ENCODE results near the gene CYB561.

DNA sequence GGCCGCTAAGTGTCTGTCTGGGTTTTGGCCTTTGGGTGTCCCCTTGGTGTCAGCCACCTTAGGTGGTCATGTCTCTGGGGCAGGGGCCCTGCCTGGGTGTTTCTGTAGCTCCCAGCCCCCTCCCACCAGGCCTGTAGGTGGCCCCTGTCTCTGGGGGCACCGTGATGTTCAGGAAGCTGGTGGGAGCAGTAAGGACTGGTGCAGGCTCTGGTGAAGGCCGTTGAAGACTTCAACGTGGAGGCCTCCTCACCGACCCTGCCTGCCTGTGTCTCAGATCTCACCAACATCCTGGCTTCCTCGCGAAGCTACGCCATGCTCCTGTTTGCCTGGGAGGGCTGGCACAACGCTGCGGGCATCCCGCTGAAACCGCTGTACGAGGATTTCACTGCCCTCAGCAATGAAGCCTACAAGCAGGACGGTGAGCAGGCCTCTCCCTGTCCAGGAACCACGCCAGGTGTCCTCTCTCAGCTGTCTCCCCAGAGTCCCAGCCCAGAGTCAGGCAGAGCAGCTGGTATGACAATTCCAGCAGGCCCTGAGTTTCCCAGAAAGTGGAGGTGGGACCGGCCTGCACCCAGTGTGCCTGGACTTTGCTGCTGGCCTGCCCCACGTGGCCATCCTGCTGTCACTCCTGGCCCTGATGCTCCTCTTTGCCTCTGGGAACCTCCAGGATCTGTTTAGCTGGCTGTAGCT is 33.5 kb upstream of the CYB561 start:
- TF ChIP-seq SP1 (IDR thresholded peaks at IDR 0.05), result no peak
- no peak for TF ChIP-seq SUZ12 (IDR thresholded peaks at IDR 0.05)
- no peak for TF ChIP-seq FOXA1 (IDR thresholded peaks at IDR 0.05)
- TF ChIP-seq, protein P1, sequence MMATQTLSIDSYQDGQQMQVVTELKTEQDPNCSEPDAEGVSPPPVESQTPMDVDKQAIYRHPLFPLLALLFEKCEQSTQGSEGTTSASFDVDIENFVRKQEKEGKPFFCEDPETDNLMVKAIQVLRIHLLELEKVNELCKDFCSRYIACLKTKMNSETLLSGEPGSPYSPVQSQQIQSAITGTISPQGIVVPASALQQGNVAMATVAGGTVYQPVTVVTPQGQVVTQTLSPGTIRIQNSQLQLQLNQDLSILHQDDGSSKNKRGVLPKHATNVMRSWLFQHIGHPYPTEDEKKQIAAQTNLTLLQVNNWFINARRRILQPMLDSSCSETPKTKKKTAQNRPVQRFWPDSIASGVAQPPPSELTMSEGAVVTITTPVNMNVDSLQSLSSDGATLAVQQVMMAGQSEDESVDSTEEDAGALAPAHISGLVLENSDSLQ (IDR thresholded peaks at IDR 0.05), result no peak
- no peak for TF ChIP-seq TARDBP (IDR thresholded peaks at IDR 0.05)

Measured in HEK293T (cell line).